GM12891 (cell line): Measurements from ENCODE around the gene SMIM38.

Experiments
- PAX5 ChIP-seq: IDR thresholded peaks from 2 replicates; pipeline ENCODE4 v1.6.1; 2011; ENCODE audit warnings: low read length, moderate library complexity, mild to moderate bottlenecking; ENCODE audit not compliant: insufficient read depth, severe bottlenecking
- POLR2A ChIP-seq: IDR thresholded peaks from 2 replicates; pipeline ENCODE4 v1.6.1; 2011; ENCODE audit warnings: low read depth, low read length, control low read depth
- POLR2AphosphoS5 ChIP-seq: IDR thresholded peaks from 2 replicates; pipeline ENCODE4 v1.6.1; 2011; ENCODE audit warnings: low read depth, low read length, control low read depth
- POU2F2 ChIP-seq: IDR thresholded peaks from 2 replicates; pipeline ENCODE4 v1.6.1; 2011; ENCODE audit warnings: low read depth, mild to moderate bottlenecking, control low read depth, low read length, moderate library complexity
- SPI1 ChIP-seq: IDR thresholded peaks from 2 replicates; pipeline ENCODE4 v1.6.1; 2011; ENCODE audit warnings: low read depth, low read length, control low read depth
- TAF1 ChIP-seq: IDR thresholded peaks from 2 replicates; pipeline ENCODE4 v1.6.1; 2011; ENCODE audit warnings: low read depth, low read length, control low read depth

DNA sequence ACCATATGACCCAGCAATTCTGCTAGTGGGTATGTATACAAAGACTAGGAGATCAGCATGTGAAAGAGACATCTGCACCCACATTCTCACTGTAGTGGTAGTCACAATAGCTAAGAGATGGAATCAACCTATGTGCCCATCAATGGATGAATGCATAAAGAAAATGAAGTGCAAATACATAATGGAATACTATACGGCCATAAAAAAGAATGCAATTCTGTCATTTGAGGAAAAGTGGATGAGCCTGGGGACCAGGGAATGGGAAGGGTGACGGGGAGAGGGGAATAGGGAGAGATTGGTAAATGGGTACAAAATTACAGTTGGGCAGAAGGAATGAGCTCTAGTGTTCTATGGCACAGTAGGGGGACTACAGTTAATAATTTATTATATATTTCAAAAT lies 26.7 kb upstream of the SMIM38 start:
- TF ChIP-seq POLR2A (no peak), POLR2AphosphoS5 (no peak), SPI1 (no peak), POU2F2 (no peak), TAF1 (no peak), PAX5 (no peak)
